Liver (tissue), 3 donors: ENCODE measurements around the gene FMO2.

Source experiments
- EGR1 ChIP-seq, 2 donors: IDR thresholded peaks; 2 replicates each; pipeline ENCODE4 v1.6.1; 2016 to 2018; ENCODE audit warnings: antibody characterized with exemption in 2 of 2, low read depth in 2 of 2
- GABPA ChIP-seq, 2 donors: IDR thresholded peaks in 1 of 2; conservative IDR thresholded peaks in 1 of 2; 2 replicates each; pipeline ENCODE4 v1.6.1; 2016; ENCODE audit warnings: antibody characterized with exemption in 2 of 2, mild to moderate bottlenecking in 1 of 2, moderate library complexity in 1 of 2
- HNF4G ChIP-seq: IDR thresholded peaks from 2 replicates; pipeline ENCODE4 v1.6.1; 2016; ENCODE audit warnings: antibody characterized with exemption
- RAD21 ChIP-seq, 2 donors: IDR thresholded peaks; 2 replicates each; pipeline ENCODE4 v1.6.1; 2016; ENCODE audit warnings: antibody characterized with exemption in 2 of 2, mild to moderate bottlenecking in 2 of 2
- SP1 ChIP-seq: IDR thresholded peaks from 2 replicates; pipeline ENCODE4 v1.6.1; 2018; ENCODE audit warnings: antibody characterized with exemption, mild to moderate bottlenecking
- TAF1 ChIP-seq: conservative IDR thresholded peaks from 2 replicates; pipeline ENCODE4 v1.6.1; 2016; ENCODE audit warnings: antibody characterized with exemption, mild to moderate bottlenecking
- YY1 ChIP-seq: IDR thresholded peaks from 2 replicates; pipeline ENCODE4 v1.6.1; 2016; ENCODE audit warnings: antibody characterized with exemption, mild to moderate bottlenecking
- TF ChIP-seq, protein P1 (sequence below): IDR thresholded peaks from 2 replicates; pipeline ENCODE4 v1.6.1; 2016; ENCODE audit warnings: antibody characterized with exemption, mild to moderate bottlenecking
- TF ChIP-seq, protein P2 (sequence below): fragments of 150-350 bp; IDR thresholded peaks from 2 replicates; pipeline ENCODE4 v1.5.1; 2017; ENCODE audit warnings: improper control_type of control experiment, low read depth, low read length; ENCODE audit not compliant: missing input control
- TF ChIP-seq, protein P3 (sequence below): IDR thresholded peaks from 2 replicates; pipeline ENCODE4 v1.6.1; 2016; ENCODE audit warnings: antibody characterized with exemption
- TF ChIP-seq, protein P4 (sequence below): IDR thresholded peaks from 2 replicates; pipeline ENCODE4 v1.6.1; 2016; ENCODE audit warnings: antibody characterized with exemption
- TF ChIP-seq, protein P5 (sequence below): IDR thresholded peaks from 2 replicates; pipeline ENCODE4 v1.6.1; 2016; ENCODE audit warnings: antibody characterized with exemption
- donor health status: healthy.
- donor health status: healthy.

DNA sequence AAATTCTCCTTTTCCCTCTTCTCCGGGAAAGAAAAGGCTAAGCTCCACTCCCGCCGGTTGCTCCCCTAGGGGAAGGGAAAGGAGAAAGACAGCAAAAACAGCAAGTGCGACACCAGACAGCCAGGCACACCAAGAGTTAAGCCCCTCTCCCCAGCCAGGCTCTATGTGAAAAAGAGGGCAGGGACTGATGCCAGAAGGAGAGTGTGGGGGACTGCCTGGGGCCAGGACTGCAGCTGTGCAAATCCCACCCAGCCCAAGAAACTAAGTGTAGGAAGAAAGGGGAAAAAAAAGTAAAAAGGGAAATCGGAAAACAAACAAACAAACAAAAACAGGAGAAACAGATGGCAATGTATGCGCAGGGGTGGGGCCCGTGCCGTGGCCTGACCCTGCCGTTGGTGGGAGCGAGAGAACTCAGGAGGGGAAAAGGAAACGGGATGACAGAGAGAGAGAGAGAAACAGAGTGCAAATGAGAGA lies 35.5 kb downstream of the FMO2 start:
- TF ChIP-seq, protein P1, sequence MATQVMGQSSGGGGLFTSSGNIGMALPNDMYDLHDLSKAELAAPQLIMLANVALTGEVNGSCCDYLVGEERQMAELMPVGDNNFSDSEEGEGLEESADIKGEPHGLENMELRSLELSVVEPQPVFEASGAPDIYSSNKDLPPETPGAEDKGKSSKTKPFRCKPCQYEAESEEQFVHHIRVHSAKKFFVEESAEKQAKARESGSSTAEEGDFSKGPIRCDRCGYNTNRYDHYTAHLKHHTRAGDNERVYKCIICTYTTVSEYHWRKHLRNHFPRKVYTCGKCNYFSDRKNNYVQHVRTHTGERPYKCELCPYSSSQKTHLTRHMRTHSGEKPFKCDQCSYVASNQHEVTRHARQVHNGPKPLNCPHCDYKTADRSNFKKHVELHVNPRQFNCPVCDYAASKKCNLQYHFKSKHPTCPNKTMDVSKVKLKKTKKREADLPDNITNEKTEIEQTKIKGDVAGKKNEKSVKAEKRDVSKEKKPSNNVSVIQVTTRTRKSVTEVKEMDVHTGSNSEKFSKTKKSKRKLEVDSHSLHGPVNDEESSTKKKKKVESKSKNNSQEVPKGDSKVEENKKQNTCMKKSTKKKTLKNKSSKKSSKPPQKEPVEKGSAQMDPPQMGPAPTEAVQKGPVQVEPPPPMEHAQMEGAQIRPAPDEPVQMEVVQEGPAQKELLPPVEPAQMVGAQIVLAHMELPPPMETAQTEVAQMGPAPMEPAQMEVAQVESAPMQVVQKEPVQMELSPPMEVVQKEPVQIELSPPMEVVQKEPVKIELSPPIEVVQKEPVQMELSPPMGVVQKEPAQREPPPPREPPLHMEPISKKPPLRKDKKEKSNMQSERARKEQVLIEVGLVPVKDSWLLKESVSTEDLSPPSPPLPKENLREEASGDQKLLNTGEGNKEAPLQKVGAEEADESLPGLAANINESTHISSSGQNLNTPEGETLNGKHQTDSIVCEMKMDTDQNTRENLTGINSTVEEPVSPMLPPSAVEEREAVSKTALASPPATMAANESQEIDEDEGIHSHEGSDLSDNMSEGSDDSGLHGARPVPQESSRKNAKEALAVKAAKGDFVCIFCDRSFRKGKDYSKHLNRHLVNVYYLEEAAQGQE: no peak
- no peak for TF ChIP-seq SP1
- TF ChIP-seq TAF1: no peak
- TF ChIP-seq, protein P2, sequence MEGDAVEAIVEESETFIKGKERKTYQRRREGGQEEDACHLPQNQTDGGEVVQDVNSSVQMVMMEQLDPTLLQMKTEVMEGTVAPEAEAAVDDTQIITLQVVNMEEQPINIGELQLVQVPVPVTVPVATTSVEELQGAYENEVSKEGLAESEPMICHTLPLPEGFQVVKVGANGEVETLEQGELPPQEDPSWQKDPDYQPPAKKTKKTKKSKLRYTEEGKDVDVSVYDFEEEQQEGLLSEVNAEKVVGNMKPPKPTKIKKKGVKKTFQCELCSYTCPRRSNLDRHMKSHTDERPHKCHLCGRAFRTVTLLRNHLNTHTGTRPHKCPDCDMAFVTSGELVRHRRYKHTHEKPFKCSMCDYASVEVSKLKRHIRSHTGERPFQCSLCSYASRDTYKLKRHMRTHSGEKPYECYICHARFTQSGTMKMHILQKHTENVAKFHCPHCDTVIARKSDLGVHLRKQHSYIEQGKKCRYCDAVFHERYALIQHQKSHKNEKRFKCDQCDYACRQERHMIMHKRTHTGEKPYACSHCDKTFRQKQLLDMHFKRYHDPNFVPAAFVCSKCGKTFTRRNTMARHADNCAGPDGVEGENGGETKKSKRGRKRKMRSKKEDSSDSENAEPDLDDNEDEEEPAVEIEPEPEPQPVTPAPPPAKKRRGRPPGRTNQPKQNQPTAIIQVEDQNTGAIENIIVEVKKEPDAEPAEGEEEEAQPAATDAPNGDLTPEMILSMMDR: no peak
- TF ChIP-seq, protein P3, sequence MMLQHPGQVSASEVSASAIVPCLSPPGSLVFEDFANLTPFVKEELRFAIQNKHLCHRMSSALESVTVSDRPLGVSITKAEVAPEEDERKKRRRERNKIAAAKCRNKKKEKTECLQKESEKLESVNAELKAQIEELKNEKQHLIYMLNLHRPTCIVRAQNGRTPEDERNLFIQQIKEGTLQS: no peak
- TF ChIP-seq, protein P4, sequence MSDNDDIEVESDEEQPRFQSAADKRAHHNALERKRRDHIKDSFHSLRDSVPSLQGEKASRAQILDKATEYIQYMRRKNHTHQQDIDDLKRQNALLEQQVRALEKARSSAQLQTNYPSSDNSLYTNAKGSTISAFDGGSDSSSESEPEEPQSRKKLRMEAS: no peak
- no peak for TF ChIP-seq RAD21 (IDR thresholded peaks at IDR 0.05)
- TF ChIP-seq EGR1 (IDR thresholded peaks at IDR 0.05; ENCODE audit: low read depth in 2 of 2): no peak
- TF ChIP-seq HNF4G: no peak
- no peak for TF ChIP-seq YY1
- no peak for TF ChIP-seq GABPA (IDR thresholded peaks at IDR 0.05 in 1 of 2, conservative IDR thresholded peaks at IDR 0.05 in 1 of 2)
- TF ChIP-seq, protein P5, sequence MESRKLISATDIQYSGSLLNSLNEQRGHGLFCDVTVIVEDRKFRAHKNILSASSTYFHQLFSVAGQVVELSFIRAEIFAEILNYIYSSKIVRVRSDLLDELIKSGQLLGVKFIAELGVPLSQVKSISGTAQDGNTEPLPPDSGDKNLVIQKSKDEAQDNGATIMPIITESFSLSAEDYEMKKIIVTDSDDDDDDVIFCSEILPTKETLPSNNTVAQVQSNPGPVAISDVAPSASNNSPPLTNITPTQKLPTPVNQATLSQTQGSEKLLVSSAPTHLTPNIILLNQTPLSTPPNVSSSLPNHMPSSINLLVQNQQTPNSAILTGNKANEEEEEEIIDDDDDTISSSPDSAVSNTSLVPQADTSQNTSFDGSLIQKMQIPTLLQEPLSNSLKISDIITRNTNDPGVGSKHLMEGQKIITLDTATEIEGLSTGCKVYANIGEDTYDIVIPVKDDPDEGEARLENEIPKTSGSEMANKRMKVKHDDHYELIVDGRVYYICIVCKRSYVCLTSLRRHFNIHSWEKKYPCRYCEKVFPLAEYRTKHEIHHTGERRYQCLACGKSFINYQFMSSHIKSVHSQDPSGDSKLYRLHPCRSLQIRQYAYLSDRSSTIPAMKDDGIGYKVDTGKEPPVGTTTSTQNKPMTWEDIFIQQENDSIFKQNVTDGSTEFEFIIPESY: no peak
